ENCODE data around the gene TEAD4.

GRCh38 chr12:3015356-3015755 is 56.2 kb downstream of the TEAD4 start:
- TF ChIP-seq POLR2A (IDR thresholded peaks at IDR 0.05), result no peak
- TF ChIP-seq, protein P1, sequence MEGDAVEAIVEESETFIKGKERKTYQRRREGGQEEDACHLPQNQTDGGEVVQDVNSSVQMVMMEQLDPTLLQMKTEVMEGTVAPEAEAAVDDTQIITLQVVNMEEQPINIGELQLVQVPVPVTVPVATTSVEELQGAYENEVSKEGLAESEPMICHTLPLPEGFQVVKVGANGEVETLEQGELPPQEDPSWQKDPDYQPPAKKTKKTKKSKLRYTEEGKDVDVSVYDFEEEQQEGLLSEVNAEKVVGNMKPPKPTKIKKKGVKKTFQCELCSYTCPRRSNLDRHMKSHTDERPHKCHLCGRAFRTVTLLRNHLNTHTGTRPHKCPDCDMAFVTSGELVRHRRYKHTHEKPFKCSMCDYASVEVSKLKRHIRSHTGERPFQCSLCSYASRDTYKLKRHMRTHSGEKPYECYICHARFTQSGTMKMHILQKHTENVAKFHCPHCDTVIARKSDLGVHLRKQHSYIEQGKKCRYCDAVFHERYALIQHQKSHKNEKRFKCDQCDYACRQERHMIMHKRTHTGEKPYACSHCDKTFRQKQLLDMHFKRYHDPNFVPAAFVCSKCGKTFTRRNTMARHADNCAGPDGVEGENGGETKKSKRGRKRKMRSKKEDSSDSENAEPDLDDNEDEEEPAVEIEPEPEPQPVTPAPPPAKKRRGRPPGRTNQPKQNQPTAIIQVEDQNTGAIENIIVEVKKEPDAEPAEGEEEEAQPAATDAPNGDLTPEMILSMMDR (IDR thresholded peaks at IDR 0.05), result no peak
